OCI-LY7 (cell line): ENCODE data around the gene HNRNPH1. TPM values are rescaled to one million over a fixed set of nuclear protein-coding genes. Genes with fewer than 3 reads are reported as not detected.

Experiments
- BruUV-seq: library from RNA; stranded (reverse); fragments of 400-500 nt; replicated peaks from 2 replicates; lab custom pipeline; 2021; lab: Mats Ljungman, UMichigan
- CTCF ChIA-PET: fragments of 300-600 bp; sonication (Branson Sonifier 250); formaldehyde crosslinking; loops from one replicate; lab custom pipeline; 2022; ENCODE audit warnings: antibody characterized with exemption; ENCODE audit not compliant: unreplicated experiment; lab: Charles Lee
- POLR2A ChIA-PET: fragments of 300-600 bp; sonication (Branson Sonifier 250); formaldehyde crosslinking; loops from one replicate; lab custom pipeline; 2022; ENCODE audit warnings: antibody characterized with exemption; lab: Charles Lee
- DNase-seq: peaks from one replicate; pipeline ENCODE4 v3.0.0-alpha.2; 2015; ENCODE audit warnings: low spot score
- H2AFZ ChIP-seq: fragments of 200-600 bp; sonication (generic), shearing (Covaris generic); 2 replicates; pipeline ENCODE4 v1.6.1; 2014; ENCODE audit warnings: mild to moderate bottlenecking, antibody characterized with exemption, low read length, moderate library complexity
- H3K27ac ChIP-seq: fragments of 200-600 bp; sonication (generic); 2 replicates; pipeline ENCODE4 v1.5.1; 2014; ENCODE audit warnings: mixed run types, low read depth, mild to moderate bottlenecking, moderate library complexity, low read length, inconsistent platforms; ENCODE audit not compliant: poor library complexity, severe bottlenecking
- H3K36me3 ChIP-seq: fragments of 200-600 bp; sonication (generic); 2 replicates; pipeline ENCODE4 v1.6.1; 2014; ENCODE audit warnings: mild to moderate bottlenecking, antibody characterized with exemption, low read length, moderate library complexity, mixed read lengths; ENCODE audit not compliant: insufficient read depth
- H3K4me1 ChIP-seq: fragments of 200-600 bp; sonication (generic); 2 replicates; pipeline ENCODE4 v1.5.1; 2014; ENCODE audit warnings: mild to moderate bottlenecking, low read length; ENCODE audit not compliant: insufficient read depth, poor library complexity, severe bottlenecking
- H3K4me2 ChIP-seq: fragments of 200-600 bp; sonication (generic); 2 replicates; pipeline ENCODE4 v1.6.1; 2014; ENCODE audit warnings: mild to moderate bottlenecking, low read length
- H3K4me3 ChIP-seq: fragments of 200-600 bp; sonication (generic); 2 replicates; pipeline ENCODE4 v1.5.1; 2014; ENCODE audit warnings: mild to moderate bottlenecking, low read depth, low read length; ENCODE audit not compliant: poor library complexity, severe bottlenecking
- H3K79me2 ChIP-seq: fragments of 200-600 bp; sonication (generic); 2 replicates; pipeline ENCODE4 v1.6.1; 2016; ENCODE audit warnings: low read depth, mild to moderate bottlenecking, low read length, moderate library complexity, mixed read lengths; ENCODE audit not compliant: insufficient read depth
- H3K9me2 ChIP-seq: fragments of 200-600 bp; sonication (generic); 2 replicates; pipeline ENCODE4 v1.6.1; 2016; ENCODE audit warnings: mild to moderate bottlenecking, low read length, mixed read lengths; ENCODE audit not compliant: insufficient read depth
- H3K9me3 ChIP-seq: fragments of 200-600 bp; sonication (generic); 2 replicates; pipeline ENCODE4 v1.6.1; 2014; ENCODE audit warnings: mild to moderate bottlenecking, mixed run types, low read length, mixed read lengths
- H4K20me1 ChIP-seq: fragments of 200-600 bp; sonication (generic); 2 replicates; pipeline ENCODE4 v1.6.1; 2014; ENCODE audit warnings: mild to moderate bottlenecking, antibody characterized with exemption, low read length, moderate library complexity, mixed read lengths; ENCODE audit not compliant: insufficient read depth
- CTCF ChIP-seq: fragments of 200-600 bp; sonication (generic); conservative IDR thresholded peaks from 2 replicates; pipeline ENCODE4 v1.5.1; 2014; ENCODE audit warnings: mild to moderate bottlenecking, antibody characterized with exemption, low read length, moderate library complexity, mixed read lengths
- EZH2phosphoT487 ChIP-seq: fragments of 200-600 bp; sonication (generic); IDR thresholded peaks from 2 replicates; pipeline ENCODE4 v1.6.1; 2018; ENCODE audit warnings: low read depth, borderline replicate concordance, mild to moderate bottlenecking, mixed run types, antibody characterized with exemption, low read length, moderate library complexity, mixed read lengths
- intact Hi-C: fragments of 100-400 bp; cut with micrococcal nuclease; formaldehyde crosslinking; loops from one replicate; pipeline ENCODE4 v1.10.0; 2022; ENCODE audit not compliant: unreplicated experiment
- total RNA-seq, 2 experiments: library from RNA; depleted of rRNA in 1 of 2; stranded (reverse); fragments of >200 nt in 1 of 2; shearing (Covaris generic) in 1 of 2; gene quantifications; 2 replicates each; pipeline ENCODE4 v1.2.3, GENCODE V29; 2014 to 2022

Gene HNRNPH1
- total RNA-seq, 2 experiments from 2014 or later, result 814 to 1,011 TPM

GRCh38 chr5:179613460-179614071 lies 9.9 kb downstream of the HNRNPH1 start:
- Histone ChIP-seq H3K4me2 (no peak overlapping the region), H4K20me1 (peaks cover 39% of the 10 kb centered on the region), H3K9me2 (no peaks in the 10 kb centered on the region), H3K79me2 (peaks cover 49% of the 10 kb centered on the region; the same call in 1 of the 2 replicates), H3K9me3 (no peaks in the 10 kb centered on the region), H3K36me3 (peaks cover 94% of the 10 kb centered on the region), H3K27ac (no peak overlapping the region), H2AFZ (no peak overlapping the region), H3K4me1 (peaks cover 1% of the 10 kb centered on the region), H3K4me3 (no peak overlapping the region)
- no TSS peak for BruUV-seq
- TF ChIP-seq CTCF, result no peak
- ChIA-PET POLR2A (interaction anchor here (0.5 to 3.2 kb wide), 2 partner anchors 10 to 70 kb away, joined by 3 to 22 read pairs; partner anchors contain the start of gene HNRNPH1), CTCF (no interaction called here)
- intact Hi-C loops, result no loop called here
- no peak for DNase-seq

DNA sequence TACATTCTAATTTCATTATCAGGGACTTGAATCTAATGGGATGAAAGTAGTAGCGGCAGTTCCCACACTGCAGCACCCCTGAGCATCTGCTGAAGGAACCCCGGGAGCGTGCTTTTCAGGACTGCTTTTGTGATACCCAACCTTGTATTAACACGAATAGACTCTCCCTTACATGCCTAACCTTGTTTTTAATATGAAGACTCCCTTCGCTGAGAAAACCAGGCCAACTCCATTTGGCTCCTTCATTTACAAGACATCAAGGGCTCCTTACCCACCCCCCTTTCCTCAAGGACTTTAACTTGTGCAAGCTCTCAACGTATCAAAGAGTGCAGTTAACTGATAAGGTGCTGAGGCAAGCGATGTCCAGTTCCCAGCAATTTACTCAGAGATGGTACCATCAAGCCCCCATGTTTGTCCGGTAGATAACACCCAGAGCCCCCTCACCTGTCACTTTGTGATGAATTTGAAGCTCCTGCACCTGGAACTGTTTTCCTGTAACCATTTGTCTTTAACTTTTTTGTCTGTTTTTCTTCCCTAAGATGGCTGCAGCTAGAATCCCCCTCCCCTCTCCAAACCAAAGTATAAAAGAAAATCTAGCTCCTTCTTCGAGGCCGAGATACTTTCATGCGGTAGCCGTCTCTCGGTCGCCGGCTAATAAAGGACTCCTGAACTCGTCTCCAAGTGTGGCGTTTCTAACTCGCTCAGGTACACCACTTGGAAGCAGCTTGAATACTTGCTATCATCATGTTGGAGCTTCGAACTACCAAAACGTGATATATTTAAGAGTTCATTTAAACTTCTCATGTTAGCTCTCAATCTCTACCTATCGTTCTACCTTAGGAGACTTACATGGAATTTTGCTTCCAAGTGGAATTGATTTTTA lies 10.7 kb downstream of the HNRNPH1 start:
- CTCF ChIA-PET, result no interaction called here
- peaks cover 94% of the 10 kb centered on the region for H3K36me3 ChIP-seq
- POLR2A ChIA-PET, result interaction anchor here (0.5 to 3.2 kb wide), 2 partner anchors 11 to 70 kb away, joined by 3 to 22 read pairs; partner anchors contain the start of gene HNRNPH1

More for the DNA sequence above, 10.7 kb downstream of the HNRNPH1 start:
- H3K9me2 ChIP-seq, result no peaks in the 10 kb centered on the region
- H3K9me3 ChIP-seq, result no peaks in the 10 kb centered on the region
- no peaks in the 10 kb centered on the region for H3K4me1 ChIP-seq
- no peak overlapping the region for H3K27ac ChIP-seq
- TF ChIP-seq EZH2phosphoT487, result no peak
- no peak for TF ChIP-seq CTCF
- H3K4me2 ChIP-seq, result no peak overlapping the region
- peaks cover 32% of the 10 kb centered on the region for H4K20me1 ChIP-seq
- BruUV-seq, result no TSS peak
- intact Hi-C loops, result no loop called here
- H3K4me3 ChIP-seq, result no peak overlapping the region
- no peak overlapping the region for H2AFZ ChIP-seq
- DNase-seq, result no peak
- H3K79me2 ChIP-seq, result peaks cover 41% of the 10 kb centered on the region; the same call in 1 of the 2 replicates
